Osteocyte (in vitro differentiated cells): ENCODE data around the gene PARK7. TPM values are rescaled to one million over a fixed set of nuclear protein-coding genes. Genes with fewer than 3 reads are reported as not detected.

ENCODE experiments used
- DNase-seq: peaks from one replicate; pipeline ENCODE4 v3.0.0; 2021; ENCODE audit warnings: mixed read lengths; ENCODE audit not compliant: unreplicated experiment; ENCODE audit errors: extremely low spot score
- H3K27ac Mint-ChIP-seq: one replicate; pipeline ENCODE4 v1.8.0; 2021; ENCODE audit warnings: mild to moderate bottlenecking, mixed read lengths; ENCODE audit not compliant: unreplicated experiment
- H3K27me3 Mint-ChIP-seq: one replicate; pipeline ENCODE4 v1.8.0; 2021; ENCODE audit warnings: mixed read lengths; ENCODE audit not compliant: unreplicated experiment
- H3K36me3 Mint-ChIP-seq: one replicate; pipeline ENCODE4 v1.8.0; 2021; ENCODE audit warnings: mixed read lengths; ENCODE audit not compliant: unreplicated experiment
- H3K4me1 Mint-ChIP-seq: one replicate; pipeline ENCODE4 v1.8.0; 2021; ENCODE audit warnings: mixed read lengths; ENCODE audit not compliant: unreplicated experiment
- H3K4me3 Mint-ChIP-seq: one replicate; pipeline ENCODE4 v1.8.0; 2021; ENCODE audit warnings: mild to moderate bottlenecking, moderate library complexity, mixed read lengths; ENCODE audit not compliant: unreplicated experiment
- H3K9me3 Mint-ChIP-seq: one replicate; pipeline ENCODE4 v1.8.0; 2021; ENCODE audit warnings: mixed read lengths; ENCODE audit not compliant: unreplicated experiment
- CTCF ChIP-seq: fragments of 200-600 bp; sonication (generic); IDR thresholded peaks from 2 replicates; pipeline ENCODE4 v1.5.0; 2021; ENCODE audit warnings: antibody characterized with exemption, mild to moderate bottlenecking, moderate library complexity
- total RNA-seq: library from RNA; stranded (reverse); gene quantifications from 2 replicates; pipeline ENCODE4 v1.2.1, GENCODE V29; 2021

Gene PARK7
- total RNA-seq, 1 donor from 2014 or later = 263 TPM

GRCh38 chr1:7964476-7964875 lies 3.0 kb downstream of the PARK7 start:
- no peak overlapping the region for H3K27ac Mint-ChIP-seq
- peaks cover 40% of the 10 kb centered on the region for H3K36me3 Mint-ChIP-seq
- peaks cover 40% of the 10 kb centered on the region for H3K4me1 Mint-ChIP-seq
- H3K4me3 Mint-ChIP-seq = no peak overlapping the region
- H3K27me3 Mint-ChIP-seq = no peaks in the 10 kb centered on the region
- DNase-seq = no peak
- no peaks in the 10 kb centered on the region for H3K9me3 Mint-ChIP-seq
- no peak for TF ChIP-seq CTCF

- no peak for DNase-seq
- H3K9me3 Mint-ChIP-seq = no peaks in the 10 kb centered on the region
- TF ChIP-seq CTCF = no peak
- H3K4me1 Mint-ChIP-seq = peaks cover 26% of the 10 kb centered on the region
- H3K27me3 Mint-ChIP-seq = no peaks in the 10 kb centered on the region
- H3K27ac Mint-ChIP-seq = no peak overlapping the region
- peaks cover 60% of the 10 kb centered on the region for H3K36me3 Mint-ChIP-seq
- H3K4me3 Mint-ChIP-seq = no peak overlapping the region
Observed at GRCh38 chr1:7967196-7967595, 5.7 kb downstream of the PARK7 start.

DNA sequence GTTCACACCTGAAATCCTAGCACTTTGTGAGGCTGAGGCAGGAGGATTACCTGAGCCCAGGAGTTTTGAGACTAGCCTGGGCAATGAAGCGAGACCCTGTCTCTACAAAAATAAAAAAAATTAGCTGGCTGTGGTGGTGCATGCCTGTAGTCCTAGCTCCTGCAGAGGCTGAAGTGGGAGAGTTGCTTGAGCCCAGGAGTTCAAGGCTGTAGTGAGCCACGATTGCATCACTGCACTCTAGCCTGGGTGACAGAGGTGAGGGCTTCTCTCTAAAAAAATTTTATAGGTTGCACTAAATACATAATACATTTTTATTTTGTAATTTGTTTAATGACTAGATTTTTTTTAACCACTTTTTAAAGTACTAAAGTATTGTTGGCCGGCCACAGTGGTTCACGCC lies 6.1 kb downstream of the PARK7 start:
- DNase-seq = no peak
- Mint-ChIP-seq H3K27me3 (no peaks in the 10 kb centered on the region), H3K36me3 (peaks cover 64% of the 10 kb centered on the region), H3K4me1 (peaks cover 22% of the 10 kb centered on the region), H3K4me3 (no peak overlapping the region), H3K27ac (no peak overlapping the region), H3K9me3 (no peaks in the 10 kb centered on the region)
- TF ChIP-seq CTCF = no peak

- Mint-ChIP-seq H3K27ac (no peak overlapping the region), H3K27me3 (no peaks in the 10 kb centered on the region), H3K36me3 (peaks cover 50% of the 10 kb centered on the region), H3K4me1 (peaks cover 7% of the 10 kb centered on the region), H3K4me3 (no peak overlapping the region), H3K9me3 (no peaks in the 10 kb centered on the region)
- TF ChIP-seq CTCF = no peak
- no peak for DNase-seq
Observed at GRCh38 chr1:7970246-7970645, 8.7 kb downstream of the PARK7 start.

DNA sequence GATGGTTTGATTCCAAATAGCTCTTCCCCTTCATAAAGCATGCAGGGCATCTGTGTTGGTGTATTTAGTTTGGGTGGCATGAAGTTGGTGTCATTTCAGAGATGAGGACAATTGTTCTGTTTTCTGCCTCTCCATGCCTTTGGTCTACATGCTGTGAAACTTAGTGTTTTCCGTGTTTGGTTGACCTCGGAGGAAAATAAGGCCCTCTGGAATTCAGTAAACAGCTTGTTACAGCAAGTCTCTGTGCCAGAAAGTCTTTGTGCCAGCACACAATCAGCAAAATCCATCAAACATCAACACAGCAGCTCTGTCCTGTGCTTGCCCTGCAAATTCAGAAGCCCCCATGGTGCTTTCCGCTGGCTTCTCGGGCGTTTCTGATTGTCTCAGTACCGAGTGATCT lies 9.5 kb downstream of the PARK7 start:
- Mint-ChIP-seq H3K4me1 (peaks cover 7% of the 10 kb centered on the region), H3K27me3 (no peaks in the 10 kb centered on the region), H3K9me3 (no peaks in the 10 kb centered on the region), H3K36me3 (peaks cover 48% of the 10 kb centered on the region), H3K4me3 (no peak overlapping the region), H3K27ac (no peak overlapping the region)
- no peak for TF ChIP-seq CTCF
- DNase-seq = no peak
